GM04504 (cell line): Measurements from ENCODE around the gene CYTL1.
"Not testable (repeated sequence)": the region's sequence is repeated elsewhere in the genome, so short reads cannot be mapped to it uniquely, and the experiment has no call there.

Experiments used
- DNase-seq: peaks from one replicate; pipeline ENCODE4 v3.0.0-alpha.2; 2012; ENCODE audit warnings: low read depth

Gene CYTL1

GRCh38 chr4:4996935-4997334, 22.3 kb downstream of the CYTL1 start:
- not testable (repeated sequence) for DNase-seq

- no peak for DNase-seq
These were observed 23.4 kb downstream of the CYTL1 start for GRCh38 chr4:4995908-4996265.

GRCh38 chr4:4995103-4995907, 24.0 kb downstream of the CYTL1 start:
- DNase-seq, result no peak

- no peak for DNase-seq
These were observed 24.8 kb downstream of the CYTL1 start for GRCh38 chr4:4994312-4995097.

GRCh38 chr4:4992833-4993232, 26.4 kb downstream of the CYTL1 start:
- no peak for DNase-seq

GRCh38 chr4:4991541-4992099, 27.6 kb downstream of the CYTL1 start:
- DNase-seq, result no peak

- peak; percentile 93 for DNase-seq
These were observed 28.3 kb downstream of the CYTL1 start for GRCh38 chr4:4990857-4991540.

GRCh38 chr4:4990329-4990728, 28.9 kb downstream of the CYTL1 start:
- DNase-seq, result no peak

GRCh38 chr4:4989083-4989622, 30.1 kb downstream of the CYTL1 start:
- DNase-seq, result no peak

GRCh38 chr4:4987656-4988055, 31.6 kb downstream of the CYTL1 start:
- no peak for DNase-seq

GRCh38 chr4:4986841-4987240, 32.4 kb downstream of the CYTL1 start:
- DNase-seq, result no peak

- no peak for DNase-seq
These were observed 33.4 kb downstream of the CYTL1 start for GRCh38 chr4:4985844-4986243.

GRCh38 chr4:4985036-4985435, 34.2 kb downstream of the CYTL1 start:
- DNase-seq, result no peak

GRCh38 chr4:4984186-4984585, 35.1 kb downstream of the CYTL1 start:
- no peak for DNase-seq

GRCh38 chr4:4981827-4982226, 37.4 kb downstream of the CYTL1 start:
- DNase-seq, result no peak

- DNase-seq, result peak; percentile 53
These were observed 37.8 kb downstream of the CYTL1 start for GRCh38 chr4:4981427-4981826.

GRCh38 chr4:4980621-4981230, 38.5 kb downstream of the CYTL1 start:
- DNase-seq, result no peak

GRCh38 chr4:4979971-4980370, 39.3 kb downstream of the CYTL1 start:
- DNase-seq, result no peak

- DNase-seq, result no peak
These were observed 44.5 kb downstream of the CYTL1 start for GRCh38 chr4:4974727-4975126.

GRCh38 chr4:4971796-4972195, 47.5 kb downstream of the CYTL1 start:
- no peak for DNase-seq

- DNase-seq, result peak; percentile 43
These were observed 50.0 kb downstream of the CYTL1 start for GRCh38 chr4:4969298-4969697.
